Fibroblast of villous mesenchyme (primary cell): ENCODE data around the gene DNASE1L1. TPM values are rescaled to one million over a fixed set of nuclear protein-coding genes. Genes with fewer than 3 reads are reported as not detected.

Experiments used
- DNase-seq: peaks from one replicate; pipeline ENCODE4 v3.0.0-alpha.2; 2010; ENCODE audit warnings: low read depth
- H3K4me3 ChIP-seq: 2 replicates; pipeline ENCODE4 v1.5.1; 2011; ENCODE audit warnings: low read depth, mild to moderate bottlenecking, low read length
- total RNA-seq: library from RNA; depleted of rRNA; stranded (reverse); fragments of >200 nt; gene quantifications from 2 replicates; pipeline ENCODE4 v1.2.3, GENCODE V29; 2012
- TF ChIP-seq, protein P1 (sequence below): IDR thresholded peaks from 2 replicates; pipeline ENCODE4 v1.5.1; 2012; ENCODE audit warnings: low read depth, mild to moderate bottlenecking, low read length; ENCODE audit not compliant: insufficient read depth

The DNASE1L1 gene
- total RNA-seq, 1 donor = 53.5 TPM

DNA sequence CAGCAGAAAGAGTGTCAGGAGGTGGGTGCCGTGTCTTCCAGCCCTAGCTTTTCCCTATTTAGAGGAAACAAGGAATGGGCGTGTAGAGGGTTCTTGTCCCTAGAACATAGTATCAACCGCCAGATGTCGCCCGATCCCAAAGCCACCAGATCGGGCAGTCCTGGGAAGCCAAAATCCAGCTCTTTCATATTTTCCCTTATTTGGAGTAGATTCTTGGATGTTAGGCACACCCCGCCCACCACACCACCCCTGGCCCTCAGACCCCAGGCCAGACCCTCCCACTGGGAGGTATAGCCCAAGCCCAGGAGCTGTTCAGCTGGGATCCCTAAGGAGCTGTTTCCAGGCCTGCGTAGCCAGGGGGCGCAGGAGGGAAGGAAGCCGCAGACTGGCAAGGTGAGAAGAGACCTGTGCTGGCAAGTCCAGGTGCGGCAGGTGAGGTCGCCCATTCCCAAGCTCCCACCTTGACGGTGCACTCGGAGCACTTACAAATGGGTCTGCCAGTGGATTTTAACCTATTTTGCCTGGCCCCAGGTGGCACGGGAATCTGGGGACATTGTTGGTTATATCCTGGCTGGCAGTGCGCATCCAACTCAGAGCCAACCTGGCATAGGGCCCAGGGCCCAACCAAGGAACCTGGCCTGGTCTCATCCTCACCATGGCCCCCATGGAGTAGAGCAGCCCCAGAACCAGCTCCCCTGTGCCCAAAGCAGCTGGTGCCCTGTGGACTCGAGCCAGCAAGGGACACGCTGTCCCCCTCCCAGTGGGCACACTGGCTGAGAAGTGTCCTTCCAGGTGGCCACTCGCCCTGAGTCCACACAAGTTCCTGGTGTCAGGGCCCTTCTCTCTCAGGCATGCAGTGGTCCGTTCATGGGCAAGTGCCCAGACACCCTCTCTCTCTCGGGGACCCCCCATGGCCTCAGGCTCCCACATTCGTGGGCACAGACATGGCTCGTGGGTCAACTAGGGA, 35.4 kb downstream of the DNASE1L1 start:
- TF ChIP-seq, protein P1, sequence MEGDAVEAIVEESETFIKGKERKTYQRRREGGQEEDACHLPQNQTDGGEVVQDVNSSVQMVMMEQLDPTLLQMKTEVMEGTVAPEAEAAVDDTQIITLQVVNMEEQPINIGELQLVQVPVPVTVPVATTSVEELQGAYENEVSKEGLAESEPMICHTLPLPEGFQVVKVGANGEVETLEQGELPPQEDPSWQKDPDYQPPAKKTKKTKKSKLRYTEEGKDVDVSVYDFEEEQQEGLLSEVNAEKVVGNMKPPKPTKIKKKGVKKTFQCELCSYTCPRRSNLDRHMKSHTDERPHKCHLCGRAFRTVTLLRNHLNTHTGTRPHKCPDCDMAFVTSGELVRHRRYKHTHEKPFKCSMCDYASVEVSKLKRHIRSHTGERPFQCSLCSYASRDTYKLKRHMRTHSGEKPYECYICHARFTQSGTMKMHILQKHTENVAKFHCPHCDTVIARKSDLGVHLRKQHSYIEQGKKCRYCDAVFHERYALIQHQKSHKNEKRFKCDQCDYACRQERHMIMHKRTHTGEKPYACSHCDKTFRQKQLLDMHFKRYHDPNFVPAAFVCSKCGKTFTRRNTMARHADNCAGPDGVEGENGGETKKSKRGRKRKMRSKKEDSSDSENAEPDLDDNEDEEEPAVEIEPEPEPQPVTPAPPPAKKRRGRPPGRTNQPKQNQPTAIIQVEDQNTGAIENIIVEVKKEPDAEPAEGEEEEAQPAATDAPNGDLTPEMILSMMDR = peak; percentile 55
- peak overlapping the region; percentile 60 for H3K4me3 ChIP-seq
- peak; percentile 86 for DNase-seq

DNA sequence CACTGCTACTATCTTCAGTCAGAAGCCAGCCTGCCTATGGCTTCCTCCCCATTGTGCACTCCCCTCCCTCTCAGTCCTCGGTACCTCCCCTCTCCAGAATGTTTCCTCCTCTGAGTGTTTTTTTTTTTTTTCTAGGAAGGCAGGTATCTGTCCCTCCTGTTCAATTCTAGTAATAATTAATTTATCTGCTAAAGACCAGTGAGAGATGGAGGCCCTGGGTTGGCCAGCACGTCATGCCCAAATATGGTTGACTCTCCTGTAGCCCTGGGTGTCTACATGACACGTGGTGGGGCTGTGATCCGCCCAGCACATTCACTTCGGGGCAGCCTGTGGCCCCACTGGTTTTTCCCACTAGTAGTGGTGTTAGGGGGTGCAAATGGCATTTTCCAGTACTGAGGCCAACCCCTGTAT, 36.4 kb downstream of the DNASE1L1 start:
- TF ChIP-seq, protein P1 = no peak
- peak overlapping the region; percentile 48 for H3K4me3 ChIP-seq
- DNase-seq = peak; percentile 47

DNA sequence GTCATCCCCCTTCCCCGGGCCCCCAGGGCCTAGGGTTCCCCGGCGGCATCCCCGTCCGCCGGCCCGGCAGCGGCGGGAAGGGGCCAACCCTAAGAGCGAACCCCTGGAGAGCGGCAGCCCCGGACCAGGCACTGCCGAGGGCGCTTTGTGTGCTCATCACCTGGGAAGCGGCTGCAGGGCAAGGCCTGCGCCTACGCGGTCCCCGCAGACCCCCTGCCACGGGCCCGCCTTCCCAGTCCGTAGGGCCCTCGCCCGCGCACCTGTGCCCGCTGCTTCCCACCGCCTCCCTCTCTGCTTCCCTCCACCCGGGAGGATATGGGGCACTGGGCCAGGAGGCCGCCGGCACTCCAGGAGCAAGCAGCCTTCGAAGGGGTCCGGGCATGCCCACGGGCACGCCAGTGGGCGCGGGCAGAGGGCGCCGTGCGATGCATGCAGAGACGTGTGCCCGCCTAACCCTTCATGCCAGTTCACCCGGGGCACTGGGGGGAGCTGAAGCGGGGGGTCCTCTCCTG, 37.2 kb downstream of the DNASE1L1 start:
- TF ChIP-seq, protein P1 = no peak
- H3K4me3 ChIP-seq = peak overlapping the region; percentile 48
- DNase-seq = no peak

DNA sequence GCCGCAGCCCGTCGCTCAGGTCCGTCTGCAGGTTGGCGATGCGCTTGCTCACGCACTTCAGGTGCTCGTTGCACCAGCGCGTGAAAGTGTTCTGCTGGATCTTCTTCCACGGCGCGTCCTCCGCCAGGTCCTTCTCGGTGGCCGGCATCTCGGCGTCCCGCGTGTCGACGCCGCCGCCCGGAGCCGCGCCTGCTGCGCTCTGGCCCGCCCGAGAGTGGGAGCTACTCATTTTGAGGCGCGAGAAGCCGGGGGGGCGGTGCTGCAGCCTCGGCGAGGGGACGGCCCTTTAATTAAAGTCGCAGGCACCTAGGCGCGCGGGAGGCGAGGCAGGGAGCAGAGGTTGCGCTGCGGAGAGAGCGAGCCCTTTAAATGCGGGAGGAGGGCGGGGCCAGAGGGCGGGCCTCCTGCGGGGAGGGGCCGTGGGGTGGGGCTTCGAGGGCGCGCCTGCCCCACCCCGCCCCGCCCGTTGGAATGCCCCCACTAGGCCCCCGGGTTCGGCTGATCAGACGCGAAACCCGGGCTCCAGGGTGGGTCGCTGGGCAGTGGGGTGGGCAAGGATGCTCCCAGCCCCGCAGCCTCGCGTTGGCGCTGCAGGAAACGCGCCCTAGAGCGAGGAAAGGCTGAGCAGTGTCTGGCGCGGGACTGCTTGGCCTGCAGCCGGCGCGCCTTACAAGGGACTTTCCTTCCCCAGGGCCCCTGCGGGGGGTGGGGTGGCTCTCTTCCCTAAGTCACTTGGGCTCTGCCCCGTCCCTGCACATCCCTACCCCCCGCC, 37.9 kb downstream of the DNASE1L1 start:
- peak overlapping the region; percentile 75 for H3K4me3 ChIP-seq
- DNase-seq = peak; percentile 96
- TF ChIP-seq, protein P1 = no peak

DNA sequence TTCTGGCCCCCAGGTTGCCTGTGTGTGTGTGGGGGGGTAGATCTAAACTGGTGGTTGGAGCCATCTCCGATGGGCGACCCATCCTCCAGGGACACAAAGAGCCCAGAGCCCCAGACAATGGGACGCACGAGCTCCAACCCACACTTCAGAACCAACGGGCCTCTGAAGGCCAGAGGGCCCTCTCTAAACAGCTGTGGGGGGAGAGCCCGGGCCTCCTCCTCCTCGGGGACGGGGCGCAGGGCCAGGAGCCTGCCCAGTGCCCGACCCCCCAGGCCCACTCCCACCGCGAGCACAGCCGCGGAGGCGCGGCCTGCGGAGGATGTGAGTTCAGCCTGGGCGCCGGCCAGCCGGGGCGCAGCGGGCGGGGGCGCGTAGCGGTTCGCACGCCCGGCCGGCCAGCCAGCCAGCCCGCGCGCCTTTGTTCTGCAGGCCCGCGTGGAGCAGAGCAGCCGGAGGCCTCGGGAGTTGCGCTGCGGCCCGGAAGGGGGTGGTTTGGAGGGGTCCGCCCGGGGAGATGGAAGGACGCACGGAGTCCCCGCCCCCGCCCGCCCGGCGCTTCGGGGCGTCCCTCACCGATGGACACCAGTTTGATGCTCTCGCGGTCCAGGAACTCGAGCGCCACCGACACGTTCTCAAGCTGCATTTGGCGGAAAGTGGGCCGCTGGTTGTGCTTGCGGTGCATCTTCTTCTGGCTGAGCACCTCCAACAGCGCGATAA, 38.6 kb downstream of the DNASE1L1 start:
- H3K4me3 ChIP-seq = peak overlapping the region; percentile 75
- TF ChIP-seq, protein P1 = no peak
- no peak for DNase-seq
